ENCODE measurements around the gene CCDC187. TPM values are rescaled to one million over a fixed set of nuclear protein-coding genes. Genes with fewer than 3 reads are reported as not detected.
"Not testable (repeated sequence)": the region's sequence is repeated elsewhere in the genome, so short reads cannot be mapped to it uniquely, and the experiment has no call there.

Gene CCDC187
- total and polyA plus RNA-seq, 2 of the 13 experiments (the other 11 are each of a cell fraction or from before 2014, with no cell fraction given), result 0.03 to 0.13 TPM

DNA sequence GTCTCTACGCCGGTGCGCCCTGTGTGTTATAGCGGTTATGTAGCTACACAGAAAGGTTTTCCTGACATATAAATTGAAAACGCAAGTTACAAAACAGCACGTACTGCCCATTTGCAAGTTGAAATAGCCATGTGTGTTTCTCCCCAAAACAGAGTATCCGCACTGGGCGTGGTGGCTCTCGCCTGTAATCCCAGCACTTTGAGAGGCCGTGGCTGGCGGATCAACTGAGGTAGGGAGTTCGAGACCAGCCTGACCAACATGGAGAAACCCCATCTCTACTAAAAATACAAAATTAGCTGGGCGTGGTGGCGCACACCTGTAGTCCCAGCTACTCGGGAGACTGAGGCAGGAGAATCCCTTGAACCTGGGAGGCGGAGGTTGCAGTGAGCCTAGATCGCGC, 37.3 kb downstream of the CCDC187 start:
- H3K4me1 ChIP-seq (ENCODE audit: insufficient read depth, low read length), result peaks cover 24% of the 10 kb centered on the region
- H3K27ac ChIP-seq (ENCODE audit: extremely low read length, insufficient read depth, low read length); H3K36me3 ChIP-seq (replicated peaks in 1 of 2; ENCODE audit: control insufficient read depth in 1 of 2, insufficient read depth in 2 of 2, low read length in 2 of 2); H4K20me1 ChIP-seq (ENCODE audit: insufficient read depth, low read length); FAIRE-seq; intact Hi-C loops (cut with micrococcal nuclease; ENCODE audit: unreplicated experiment); BruUV-seq (replicated peaks); H3K9ac ChIP-seq (ENCODE audit: insufficient read depth, low read depth, low read length); H3K79me2 ChIP-seq (ENCODE audit: insufficient read depth, low read length); DNase-seq (ENCODE audit: low spot score); ATAC-seq; H3K9me3 ChIP-seq (ENCODE audit: low read length); H2AFZ ChIP-seq (ENCODE audit: low read length); CTCF ChIA-PET (ENCODE audit: low intra/inter-chr PET ratio, low total read pairs): not testable (repeated sequence)
- peaks cover 13 to 65% of the 10 kb centered on the region in 2 experiments; a peak in 4 of 5 replicates for H3K27me3 ChIP-seq (ENCODE audit: control insufficient read depth in 1 of 2, insufficient read depth in 2 of 2, low read length in 2 of 2)
- 0 out of 6 replicates have a peak overlapping the region, but pooled peaks of 1 of the 3 experiments have one; percentile 18 for H3K4me3 ChIP-seq (replicated peaks in 1 of 3; ENCODE audit: insufficient read depth in 1 of 3, low read depth in 2 of 3, low read length in 3 of 3)
- 73% methylated on average over 18 of the region's 18 CpGs for WGBS (ENCODE audit: low lambda C conversion rate)
- POLR2A ChIA-PET, result interaction anchor here (0.9 to 1.6 kb wide), 3 partner anchors 9 to 97 kb away, joined by 3 to 4 read pairs (median 3); partner anchors contain the start of gene DNLZ
- in situ Hi-C loops (cut with HindIII; ENCODE audit: extremely low pct_ligation_motif_present, low pct_unique_long_range_greater_than_20kb), result loop anchor here (25.0 kb wide), 1 partner anchor 279 kb away; no protein-coding TSS in a partner anchor
- peak overlapping the region; percentile 70; the same call in 1 of the 2 replicates for H3K4me2 ChIP-seq (ENCODE audit: low read depth, low read length)

DNA sequence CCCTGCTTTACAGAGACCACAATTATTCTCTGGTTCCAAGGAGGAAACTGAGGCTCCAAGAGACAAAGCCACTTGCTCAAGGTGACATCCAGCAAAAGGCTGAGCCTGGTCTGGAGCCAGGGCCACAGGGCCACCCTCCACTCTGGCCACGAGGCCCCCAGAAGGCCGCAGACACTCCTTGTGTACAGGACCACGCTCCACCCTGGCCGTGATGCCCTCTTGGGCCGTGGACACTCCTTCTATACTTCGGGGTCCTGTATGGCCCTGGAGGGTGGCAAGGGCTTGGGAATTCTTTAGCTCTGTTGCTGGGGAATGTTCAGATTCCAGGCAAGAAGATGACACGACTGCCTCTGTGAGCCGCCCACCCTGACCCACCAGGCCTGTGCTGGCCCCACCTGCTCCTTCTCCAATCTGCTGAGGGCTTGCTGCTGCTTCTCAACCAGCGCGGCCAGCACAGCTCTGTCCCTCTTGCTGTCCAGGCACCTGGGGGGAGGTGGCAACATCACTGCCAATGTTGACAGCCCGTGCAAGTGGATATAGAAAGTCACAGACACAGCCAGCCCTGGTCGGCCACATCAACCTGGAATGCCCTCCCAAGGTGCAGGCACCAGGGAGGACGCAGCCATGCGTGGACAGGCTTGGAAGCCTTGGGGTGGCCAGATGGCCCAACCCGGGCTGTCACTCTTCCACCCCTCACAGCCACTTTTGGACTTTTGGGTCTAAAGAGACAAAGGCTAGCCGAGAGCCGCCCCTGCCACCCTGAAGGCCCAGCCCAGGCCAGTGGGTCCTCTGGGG, 38.1 kb downstream of the CCDC187 start:
- Histone ChIP-seq H3K36me3 (replicated peaks in 1 of 2; ENCODE audit: control insufficient read depth in 1 of 2, insufficient read depth in 2 of 2, low read length in 2 of 2) (no peaks in the 10 kb centered on the region), H3K27me3 (ENCODE audit: control insufficient read depth in 1 of 2, insufficient read depth in 2 of 2, low read length in 2 of 2) (peaks cover 17 to 74% of the 10 kb centered on the region in 2 experiments; a peak in 4 of 5 replicates), H3K27ac (ENCODE audit: extremely low read length, insufficient read depth, low read length) (no peak overlapping the region), H3K4me2 (ENCODE audit: low read depth, low read length) (no peak overlapping the region), H3K9me3 (ENCODE audit: low read length) (no peaks in the 10 kb centered on the region), H4K20me1 (ENCODE audit: insufficient read depth, low read length) (no peaks in the 10 kb centered on the region), H3K4me1 (ENCODE audit: insufficient read depth, low read length) (peaks cover 24% of the 10 kb centered on the region), H3K9ac (ENCODE audit: insufficient read depth, low read depth, low read length) (no peak overlapping the region), H2AFZ (ENCODE audit: low read length) (no peak overlapping the region), H3K79me2 (ENCODE audit: insufficient read depth, low read length) (no peaks in the 10 kb centered on the region), H3K4me3 (replicated peaks in 1 of 3; ENCODE audit: insufficient read depth in 1 of 3, low read depth in 2 of 3, low read length in 3 of 3) (no peak overlapping the region)
- TF ChIP-seq MAFF (IDR thresholded peaks at IDR 0.05; ENCODE audit: low read depth, low read length) (no peak), MXD4 (CRISPR knock-in tag; IDR thresholded peaks at IDR 0.05) (no peak), CHD2 (IDR thresholded peaks at IDR 0.05; ENCODE audit: low read depth, low read length) (no peak), NAIF1 (CRISPR knock-in tag; IDR thresholded peaks at IDR 0.05; ENCODE audit: borderline replicate concordance) (no peak), ZNF747 (CRISPR knock-in tag; IDR thresholded peaks at IDR 0.05; ENCODE audit: borderline replicate concordance) (no peak), NR2F1 (CRISPR knock-in tag; IDR thresholded peaks at IDR 0.05) (no peak), ZSCAN9 (CRISPR knock-in tag; IDR thresholded peaks at IDR 0.05; ENCODE audit: borderline replicate concordance) (no peak), SALL2 (CRISPR knock-in tag; IDR thresholded peaks at IDR 0.05) (no peak), EED (CRISPR knock-in tag; IDR thresholded peaks at IDR 0.05) (no peak), SRSF4 (IDR thresholded peaks at IDR 0.05; ENCODE audit: low read depth, low read length, poor library complexity, severe bottlenecking) (no peak), IKZF4 (CRISPR knock-in tag; IDR thresholded peaks at IDR 0.05; ENCODE audit: borderline replicate concordance, low read depth, not compliant biosample characterization) (no peak), POLR2AphosphoS5 (IDR thresholded peaks at IDR 0.05; ENCODE audit: low read depth, low read length) (no peak), HCFC1 (IDR thresholded peaks at IDR 0.05; ENCODE audit: low read depth, low read length) (no peak)
- TF ChIP-seq, protein P1, sequence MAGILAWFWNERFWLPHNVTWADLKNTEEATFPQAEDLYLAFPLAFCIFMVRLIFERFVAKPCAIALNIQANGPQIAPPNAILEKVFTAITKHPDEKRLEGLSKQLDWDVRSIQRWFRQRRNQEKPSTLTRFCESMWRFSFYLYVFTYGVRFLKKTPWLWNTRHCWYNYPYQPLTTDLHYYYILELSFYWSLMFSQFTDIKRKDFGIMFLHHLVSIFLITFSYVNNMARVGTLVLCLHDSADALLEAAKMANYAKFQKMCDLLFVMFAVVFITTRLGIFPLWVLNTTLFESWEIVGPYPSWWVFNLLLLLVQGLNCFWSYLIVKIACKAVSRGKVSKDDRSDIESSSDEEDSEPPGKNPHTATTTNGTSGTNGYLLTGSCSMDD (CRISPR knock-in tag; IDR thresholded peaks at IDR 0.05), result no peak
- ATAC-seq (no peak), DNase-seq (ENCODE audit: low spot score) (no peak), FAIRE-seq (no peak)
- in situ Hi-C loops (cut with HindIII; ENCODE audit: extremely low pct_ligation_motif_present, low pct_unique_long_range_greater_than_20kb) (loop anchor here (25.0 kb wide), 1 partner anchor 278 kb away; no protein-coding TSS in a partner anchor), intact Hi-C loops (cut with micrococcal nuclease; ENCODE audit: unreplicated experiment) (no loop called here)
- BruUV-seq (replicated peaks), result no TSS peak
- ChIA-PET POLR2A (no interaction called here), CTCF (ENCODE audit: low intra/inter-chr PET ratio, low total read pairs) (no interaction called here)
- WGBS (ENCODE audit: low lambda C conversion rate), result 12% methylated on average over 5 of the region's 17 CpGs
